HFFc6 (cell line): ENCODE results near the gene IGSF6. TPM values are rescaled to one million over a fixed set of nuclear protein-coding genes. Genes with fewer than 3 reads are reported as not detected.

Experiments used
- DNase-seq: peaks from one replicate; pipeline ENCODE4 v3.0.0-alpha.2; 2018
- H3K27ac Mint-ChIP-seq: 2 replicates; pipeline ENCODE4 v1.8.0; 2020; ENCODE audit warnings: mild to moderate bottlenecking, mixed read lengths
- H3K27me3 Mint-ChIP-seq: 2 replicates; pipeline ENCODE4 v1.8.0; 2021; ENCODE audit warnings: mild to moderate bottlenecking, moderate library complexity, mixed read lengths; ENCODE audit not compliant: insufficient read depth
- H3K36me3 Mint-ChIP-seq: 2 replicates; pipeline ENCODE4 v1.8.0; 2021; ENCODE audit warnings: low read depth, mixed read lengths
- H3K4me1 Mint-ChIP-seq: 2 replicates; pipeline ENCODE4 v1.8.0; 2020; ENCODE audit warnings: low read depth, mixed read lengths
- H3K4me3 Mint-ChIP-seq: 2 replicates; pipeline ENCODE4 v1.8.0; 2020; ENCODE audit warnings: mild to moderate bottlenecking, moderate library complexity, mixed read lengths
- H3K9me3 Mint-ChIP-seq: 2 replicates; pipeline ENCODE4 v1.8.0; 2020; ENCODE audit warnings: mild to moderate bottlenecking, mixed read lengths
- CTCF ChIP-seq: fragments of 200-600 bp; sonication (generic); IDR thresholded peaks from 2 replicates; pipeline ENCODE4 v1.5.0; 2021; ENCODE audit warnings: antibody characterized with exemption, mild to moderate bottlenecking
- total RNA-seq, 6 experiments: library from RNA; stranded (reverse); fragmentation: NEBNext Ultra II Directional; extraction: Animal tissue kit (Norgen Biotek cat#: 25700); gene quantifications; 2 replicates in 1 of 6; 3 replicates in 5 of 6; pipeline ENCODE4 v1.2.3, GENCODE V29; 2021

The IGSF6 gene
- total RNA-seq, 6 experiments from 2014 or later: not detected

GRCh38 chr16:21613781-21614180 is 38.6 kb downstream of the IGSF6 start:
- H3K4me1 Mint-ChIP-seq: peaks cover 71% of the 10 kb centered on the region
- no peak for TF ChIP-seq CTCF
- no peak for DNase-seq
- no peak overlapping the region for H3K4me3 Mint-ChIP-seq
- peaks cover 18% of the 10 kb centered on the region for H3K36me3 Mint-ChIP-seq
- 0 out of 2 replicates have a peak overlapping the region, but pooled peaks have one; percentile 29 for H3K27ac Mint-ChIP-seq
- no peaks in the 10 kb centered on the region; the same call in 1 of the 2 replicates for H3K27me3 Mint-ChIP-seq
- H3K9me3 Mint-ChIP-seq: no peaks in the 10 kb centered on the region

GRCh38 chr16:21613361-21613760 is 39.0 kb downstream of the IGSF6 start:
- Mint-ChIP-seq H3K9me3 (no peaks in the 10 kb centered on the region), H3K4me3 (no peak overlapping the region), H3K36me3 (peaks cover 18% of the 10 kb centered on the region), H3K4me1 (peaks cover 75% of the 10 kb centered on the region), H3K27ac (0 out of 2 replicates have a peak overlapping the region, but pooled peaks have one; percentile 29), H3K27me3 (no peaks in the 10 kb centered on the region; the same call in 1 of the 2 replicates)
- no peak for DNase-seq
- no peak for TF ChIP-seq CTCF

- Mint-ChIP-seq H3K9me3 (no peaks in the 10 kb centered on the region), H3K4me1 (peaks cover 81% of the 10 kb centered on the region), H3K4me3 (peak overlapping the region; percentile 32; the same call in 1 of the 2 replicates), H3K27me3 (no peaks in the 10 kb centered on the region; the same call in 1 of the 2 replicates), H3K27ac (peak overlapping the region; percentile 72), H3K36me3 (peaks cover 12% of the 10 kb centered on the region)
- TF ChIP-seq CTCF: no peak
- no peak for DNase-seq
These were observed 40.6 kb downstream of the IGSF6 start for GRCh38 chr16:21611556-21612384.

GRCh38 chr16:21611198-21611555 is 41.2 kb downstream of the IGSF6 start:
- H3K27ac Mint-ChIP-seq: peak overlapping the region; percentile 72
- peaks cover 84% of the 10 kb centered on the region for H3K4me1 Mint-ChIP-seq
- no peak for TF ChIP-seq CTCF
- peaks cover 12% of the 10 kb centered on the region; the same call in 1 of the 2 replicates for H3K36me3 Mint-ChIP-seq
- no peaks in the 10 kb centered on the region for H3K9me3 Mint-ChIP-seq
- H3K4me3 Mint-ChIP-seq: peak overlapping the region; percentile 15; the same call in 1 of the 2 replicates
- DNase-seq: peak; percentile 39
- no peaks in the 10 kb centered on the region; the same call in 1 of the 2 replicates for H3K27me3 Mint-ChIP-seq

GRCh38 chr16:21610766-21611165 is 41.6 kb downstream of the IGSF6 start:
- H3K27me3 Mint-ChIP-seq: no peaks in the 10 kb centered on the region; the same call in 1 of the 2 replicates
- no peak for DNase-seq
- TF ChIP-seq CTCF: no peak
- H3K4me3 Mint-ChIP-seq: no peak overlapping the region
- H3K36me3 Mint-ChIP-seq: peaks cover 8% of the 10 kb centered on the region; the same call in 1 of the 2 replicates
- peak overlapping the region; percentile 36; the same call in 1 of the 2 replicates for H3K27ac Mint-ChIP-seq
- H3K4me1 Mint-ChIP-seq: peaks cover 84% of the 10 kb centered on the region
- H3K9me3 Mint-ChIP-seq: no peaks in the 10 kb centered on the region
